Measurements from ENCODE around the gene ERP27. TPM values are rescaled to one million over a fixed set of nuclear protein-coding genes. Genes with fewer than 3 reads are reported as not detected.

ERP27 gene
- total and polyA plus RNA-seq, 2 of the 8 experiments (the other 6 are each of a cell fraction or from before 2014, with no cell fraction given) = not detected

DNA sequence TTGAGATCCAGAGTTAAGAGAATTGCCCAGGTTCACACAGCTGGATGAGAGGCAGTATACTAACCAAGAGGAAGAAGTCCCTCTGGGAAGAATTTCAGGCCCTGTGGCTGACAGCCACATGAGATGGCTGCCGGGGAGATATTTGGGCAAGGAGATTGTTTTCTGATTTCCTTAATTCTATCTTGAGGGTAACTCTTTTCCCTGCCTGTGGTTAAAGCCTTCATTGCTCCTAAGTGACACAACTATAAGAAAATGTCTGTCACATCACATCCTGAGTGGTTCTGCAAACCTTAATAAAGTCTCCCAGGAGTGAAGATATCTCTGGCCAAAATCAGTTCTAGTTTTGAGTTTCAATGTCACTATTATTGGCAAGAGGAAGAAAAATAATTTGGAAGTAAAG is 13.5 kb upstream of the ERP27 start:
- POLR2A ChIA-PET (ENCODE audit: partially characterized antibody) = no interaction called here

More for the DNA sequence above, 13.5 kb upstream of the ERP27 start:
- H3K4ac ChIP-seq (replicated peaks; ENCODE audit: insufficient read length, low read depth, low read length) = no peak overlapping the region
- H3K4me1 ChIP-seq (replicated peaks in 1 of 4; ENCODE audit: control insufficient read depth in 3 of 4, insufficient read depth in 4 of 4, low read length in 3 of 4) = peaks cover 0 to 4% (median 0%) of the 10 kb centered on the region in 4 experiments; a peak in 1 of 7 replicates
- no peak overlapping the region for H2BK5ac ChIP-seq (ENCODE audit: low read depth, low read length)
- H3K4me3 ChIP-seq (ENCODE audit: extremely low read depth in 1 of 4, insufficient read depth in 2 of 4, low read depth in 3 of 4, low read length in 4 of 4) = no peak overlapping the region
- H2BK15ac ChIP-seq (ENCODE audit: low read length) = no peak overlapping the region
- H3K4me2 ChIP-seq (ENCODE audit: insufficient read depth in 1 of 2, low read depth in 2 of 2, low read length in 2 of 2) = no peak overlapping the region
- no peak overlapping the region for H2BK12ac ChIP-seq (ENCODE audit: low read depth, low read length)
- no peaks in the 10 kb centered on the region for H3K27me3 ChIP-seq (replicated peaks in 1 of 4; ENCODE audit: control insufficient read depth in 3 of 4, extremely low read depth in 1 of 4, insufficient read depth in 3 of 4, low read length in 3 of 4)
- H3K79me2 ChIP-seq (ENCODE audit: control insufficient read depth in 1 of 2, insufficient read depth in 2 of 2, low read length in 2 of 2) = no peaks in the 10 kb centered on the region
- no peak overlapping the region for H4K8ac ChIP-seq (ENCODE audit: extremely low read depth, insufficient read depth, low read length)
- no peak overlapping the region for H2BK20ac ChIP-seq (ENCODE audit: low read length)
- H3K27ac ChIP-seq (ENCODE audit: low read depth, low read length) = no peak overlapping the region
- H4K91ac ChIP-seq (replicated peaks; ENCODE audit: insufficient read length, low read length) = no peak overlapping the region
- no peak overlapping the region for H3K14ac ChIP-seq (ENCODE audit: insufficient read length)
- H3K9ac ChIP-seq (replicated peaks in 1 of 4; ENCODE audit: extremely low read depth in 1 of 4, low read depth in 3 of 4, low read length in 3 of 4) = no peak overlapping the region
- H2AFZ ChIP-seq (ENCODE audit: low read length) = no peak overlapping the region
- no peaks in the 10 kb centered on the region for H4K20me1 ChIP-seq (replicated peaks in 1 of 2; ENCODE audit: control insufficient read depth in 1 of 2, insufficient read depth in 2 of 2, low read length in 2 of 2)
- WGBS, 2 experiments (ENCODE audit: extremely low coverage in 1 of 2, insufficient coverage in 1 of 2, insufficient read length in 1 of 2, insufficient replicate concordance in 2 of 2, low coverage in 1 of 2, low lambda C conversion rate in 2 of 2, missing lambda C conversion rate in 1 of 2) = 84% methylated on average over 1 of the region's 1 CpG; no CpG with 5 or more reads in 1 of the 2 experiments
- H2AK5ac ChIP-seq (ENCODE audit: low read depth, low read length) = no peak overlapping the region
- no peaks in the 10 kb centered on the region for H3K9me3 ChIP-seq (ENCODE audit: insufficient read depth in 2 of 2, low read depth in 1 of 2, low read length in 1 of 2)
- H3K23me2 ChIP-seq (ENCODE audit: low read depth, low read length) = no peaks in the 10 kb centered on the region; the same call in 1 of the 2 replicates
- no peaks in the 10 kb centered on the region for H3K79me1 ChIP-seq (ENCODE audit: low read depth, low read length)
- no peak overlapping the region for H4K5ac ChIP-seq (ENCODE audit: insufficient read length, low read depth, low read length)
- no peaks in the 10 kb centered on the region for H3K36me3 ChIP-seq (ENCODE audit: control insufficient read depth in 2 of 4, insufficient read depth in 4 of 4, low read length in 3 of 4)
- DNase-seq (ENCODE audit: low read depth in 1 of 2, low spot score in 2 of 2) (no peak), FAIRE-seq (no peak)
- TF ChIP-seq BACH1 (IDR thresholded peaks at IDR 0.05; ENCODE audit: low read length) (no peak), TBP (IDR thresholded peaks at IDR 0.05; ENCODE audit: low read depth, low read length) (no peak), HDAC2 (IDR thresholded peaks at IDR 0.05; ENCODE audit: borderline replicate concordance in 1 of 2, low read depth in 2 of 2, low read length in 2 of 2) (no peak)
- H3K23ac ChIP-seq (ENCODE audit: insufficient read length) = no peak overlapping the region
- CTCF ChIA-PET (ENCODE audit: partially characterized antibody) = interaction anchor here (1.5 kb wide), 1 partner anchor 15 kb away, joined by 5 read pairs; no protein-coding TSS in a partner anchor
- no peak overlapping the region for H3K56ac ChIP-seq (replicated peaks; ENCODE audit: insufficient read length, low read depth, low read length)
- H3K18ac ChIP-seq (ENCODE audit: extremely low read depth, low read length) = no peak overlapping the region
- H2BK120ac ChIP-seq (replicated peaks; ENCODE audit: low read depth, low read length) = no peak overlapping the region

All from H1 (cell line).